22Rv1 (cell line): Measurements from ENCODE around the gene NRG3.

Source experiments
- ZFX ChIP-seq: fragments of 450-650 bp; IDR thresholded peaks from 2 replicates; pipeline ENCODE4 v1.6.1; 2017; ENCODE audit warnings: antibody characterized with exemption, borderline replicate concordance
- TF ChIP-seq, protein P1 (sequence below): fragments of 450-650 bp; IDR thresholded peaks from 2 replicates; pipeline ENCODE4 v1.5.1; 2017; ENCODE audit warnings: mild to moderate bottlenecking

GRCh38 chr10:82492647-82493046 is 617.7 kb downstream of the NRG3 start:
- TF ChIP-seq, protein P1, sequence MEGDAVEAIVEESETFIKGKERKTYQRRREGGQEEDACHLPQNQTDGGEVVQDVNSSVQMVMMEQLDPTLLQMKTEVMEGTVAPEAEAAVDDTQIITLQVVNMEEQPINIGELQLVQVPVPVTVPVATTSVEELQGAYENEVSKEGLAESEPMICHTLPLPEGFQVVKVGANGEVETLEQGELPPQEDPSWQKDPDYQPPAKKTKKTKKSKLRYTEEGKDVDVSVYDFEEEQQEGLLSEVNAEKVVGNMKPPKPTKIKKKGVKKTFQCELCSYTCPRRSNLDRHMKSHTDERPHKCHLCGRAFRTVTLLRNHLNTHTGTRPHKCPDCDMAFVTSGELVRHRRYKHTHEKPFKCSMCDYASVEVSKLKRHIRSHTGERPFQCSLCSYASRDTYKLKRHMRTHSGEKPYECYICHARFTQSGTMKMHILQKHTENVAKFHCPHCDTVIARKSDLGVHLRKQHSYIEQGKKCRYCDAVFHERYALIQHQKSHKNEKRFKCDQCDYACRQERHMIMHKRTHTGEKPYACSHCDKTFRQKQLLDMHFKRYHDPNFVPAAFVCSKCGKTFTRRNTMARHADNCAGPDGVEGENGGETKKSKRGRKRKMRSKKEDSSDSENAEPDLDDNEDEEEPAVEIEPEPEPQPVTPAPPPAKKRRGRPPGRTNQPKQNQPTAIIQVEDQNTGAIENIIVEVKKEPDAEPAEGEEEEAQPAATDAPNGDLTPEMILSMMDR, result no peak
- TF ChIP-seq ZFX, result no peak
